Kidney epithelial cell (primary cell): ENCODE results near the gene IL17D. TPM values are rescaled to one million over a fixed set of nuclear protein-coding genes. Genes with fewer than 3 reads are reported as not detected.
"Not testable (repeated sequence)": the region's sequence is repeated elsewhere in the genome, so short reads cannot be mapped to it uniquely, and the experiment has no call there.

Source experiments
- DNase-seq: peaks from one replicate; pipeline ENCODE4 v3.0.0-alpha.2; 2010; ENCODE audit warnings: low read depth
- H3K27me3 ChIP-seq: 2 replicates; pipeline ENCODE4 v1.6.0; 2011; ENCODE audit warnings: low read length; ENCODE audit not compliant: control insufficient read depth, insufficient read depth
- H3K36me3 ChIP-seq: 2 replicates; pipeline ENCODE4 v1.5.1; 2011; ENCODE audit warnings: low read length; ENCODE audit not compliant: control insufficient read depth, insufficient read depth
- H3K4me3 ChIP-seq: 2 replicates; pipeline ENCODE4 v1.5.1; 2011; ENCODE audit warnings: low read depth, mild to moderate bottlenecking, control low read depth, low read length
- CTCF ChIP-seq: IDR thresholded peaks from 2 replicates; pipeline ENCODE4 v1.5.1; 2011; ENCODE audit warnings: mild to moderate bottlenecking, moderate library complexity, low read length, control low read depth, inconsistent platforms; ENCODE audit not compliant: insufficient read depth, poor library complexity, severe bottlenecking
- total RNA-seq: library from RNA; depleted of rRNA; stranded (reverse); fragments of >200 nt; gene quantifications from 2 replicates; pipeline ENCODE4 v1.2.3, GENCODE V29; 2015

IL17D gene
- total RNA-seq, 1 donor from 2014 or later: 0.46 TPM

GRCh38 chr13:20667857-20668437, 35.6 kb upstream of the IL17D start:
- no peak for DNase-seq
- Histone ChIP-seq H3K4me3 (no peak overlapping the region), H3K36me3 (no peaks in the 10 kb centered on the region), H3K27me3 (no peaks in the 10 kb centered on the region)
- TF ChIP-seq CTCF: no peak

GRCh38 chr13:20669162-20669561, 34.3 kb upstream of the IL17D start:
- H3K4me3 ChIP-seq: no peak overlapping the region
- no peak for TF ChIP-seq CTCF
- H3K36me3 ChIP-seq: no peaks in the 10 kb centered on the region
- no peak for DNase-seq
- H3K27me3 ChIP-seq: no peaks in the 10 kb centered on the region

GRCh38 chr13:20671789-20672188, 31.7 kb upstream of the IL17D start:
- TF ChIP-seq CTCF: no peak
- no peaks in the 10 kb centered on the region for H3K36me3 ChIP-seq
- no peaks in the 10 kb centered on the region for H3K27me3 ChIP-seq
- no peak overlapping the region for H3K4me3 ChIP-seq
- DNase-seq: no peak

GRCh38 chr13:20672772-20673171, 30.7 kb upstream of the IL17D start:
- DNase-seq: no peak

GRCh38 chr13:20673715-20674114, 29.8 kb upstream of the IL17D start:
- Histone ChIP-seq H3K4me3 (no peak overlapping the region), H3K27me3 (no peaks in the 10 kb centered on the region), H3K36me3 (no peaks in the 10 kb centered on the region)
- DNase-seq: no peak
- TF ChIP-seq CTCF: no peak

More at GRCh38 chr13:20672772-20673171, 30.7 kb upstream of the IL17D start:
- no peaks in the 10 kb centered on the region for H3K36me3 ChIP-seq
- H3K27me3 ChIP-seq: no peaks in the 10 kb centered on the region
- TF ChIP-seq CTCF: no peak
- H3K4me3 ChIP-seq: no peak overlapping the region

- TF ChIP-seq CTCF: no peak
- Histone ChIP-seq H3K4me3 (no peak overlapping the region), H3K27me3 (no peaks in the 10 kb centered on the region), H3K36me3 (no peaks in the 10 kb centered on the region)
- no peak for DNase-seq
These were observed 27.3 kb upstream of the IL17D start for GRCh38 chr13:20676213-20676612.

- DNase-seq, H3K27me3 ChIP-seq, H3K4me3 ChIP-seq, H3K36me3 ChIP-seq: not testable (repeated sequence)
These were observed 24.9 kb upstream of the IL17D start for GRCh38 chr13:20678606-20679005.
